GM23338 (cell line): ENCODE results near the gene DHRS13.

Source experiments
- EZH2 ChIP-seq: fragments of 200-600 bp; sonication (generic); IDR thresholded peaks from one replicate; pipeline ENCODE4 v1.8.0; 2017; ENCODE audit warnings: antibody characterized with exemption, mild to moderate bottlenecking, low read depth; ENCODE audit not compliant: unreplicated experiment
- JUNB ChIP-seq: IDR thresholded peaks from one replicate; pipeline ENCODE4 v1.6.1; 2016; ENCODE audit warnings: antibody characterized with exemption; ENCODE audit not compliant: unreplicated experiment
- POLR2AphosphoS5 ChIP-seq: IDR thresholded peaks from 2 replicates; pipeline ENCODE4 v1.6.1; 2016; ENCODE audit warnings: antibody characterized with exemption, low read depth
- TF ChIP-seq, protein P1 (sequence below): IDR thresholded peaks from one replicate; pipeline ENCODE4 v1.6.1; 2018; ENCODE audit warnings: antibody characterized with exemption; ENCODE audit not compliant: unreplicated experiment
- TF ChIP-seq, protein P2 (sequence below), 2 experiments: fragments of 200-600 bp in 1 of 2; sonication (generic) in 1 of 2; conservative IDR thresholded peaks; 2 replicates each; pipeline versions ENCODE4 v1.5.1 to v1.6.1; 2016 to 2017; ENCODE audit warnings: antibody characterized with exemption in 2 of 2, low read depth in 2 of 2, mild to moderate bottlenecking in 2 of 2, moderate library complexity in 1 of 2

DNA sequence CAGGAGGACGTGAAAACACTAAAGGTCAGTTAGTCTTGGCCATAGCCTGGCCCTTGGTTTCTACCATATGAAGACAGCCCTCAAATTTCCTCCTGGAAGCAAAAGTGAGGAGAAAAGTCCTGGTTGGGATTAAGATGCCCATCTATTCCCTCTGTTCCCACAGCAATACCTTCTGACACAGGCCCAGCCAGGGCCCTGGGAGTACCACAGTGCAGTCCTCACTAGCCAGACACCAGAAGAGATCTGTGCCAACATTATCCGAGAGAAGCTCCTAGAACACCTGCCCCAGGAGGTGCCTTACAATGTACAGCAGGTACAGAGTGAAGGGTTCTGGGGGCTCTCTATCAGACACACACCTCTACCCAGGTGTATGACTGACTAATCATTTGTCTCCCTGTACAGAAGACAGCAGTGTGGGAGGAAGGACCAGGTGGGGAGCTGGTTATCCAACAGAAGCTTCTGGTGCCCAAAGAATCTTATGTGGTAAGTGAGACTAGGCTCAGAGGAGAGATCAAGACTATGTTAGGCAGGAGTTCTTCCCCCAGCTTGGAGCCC is 44.0 kb downstream of the DHRS13 start:
- TF ChIP-seq EZH2 (no peak), POLR2AphosphoS5 (no peak), JUNB (no peak)
- TF ChIP-seq, protein P1, sequence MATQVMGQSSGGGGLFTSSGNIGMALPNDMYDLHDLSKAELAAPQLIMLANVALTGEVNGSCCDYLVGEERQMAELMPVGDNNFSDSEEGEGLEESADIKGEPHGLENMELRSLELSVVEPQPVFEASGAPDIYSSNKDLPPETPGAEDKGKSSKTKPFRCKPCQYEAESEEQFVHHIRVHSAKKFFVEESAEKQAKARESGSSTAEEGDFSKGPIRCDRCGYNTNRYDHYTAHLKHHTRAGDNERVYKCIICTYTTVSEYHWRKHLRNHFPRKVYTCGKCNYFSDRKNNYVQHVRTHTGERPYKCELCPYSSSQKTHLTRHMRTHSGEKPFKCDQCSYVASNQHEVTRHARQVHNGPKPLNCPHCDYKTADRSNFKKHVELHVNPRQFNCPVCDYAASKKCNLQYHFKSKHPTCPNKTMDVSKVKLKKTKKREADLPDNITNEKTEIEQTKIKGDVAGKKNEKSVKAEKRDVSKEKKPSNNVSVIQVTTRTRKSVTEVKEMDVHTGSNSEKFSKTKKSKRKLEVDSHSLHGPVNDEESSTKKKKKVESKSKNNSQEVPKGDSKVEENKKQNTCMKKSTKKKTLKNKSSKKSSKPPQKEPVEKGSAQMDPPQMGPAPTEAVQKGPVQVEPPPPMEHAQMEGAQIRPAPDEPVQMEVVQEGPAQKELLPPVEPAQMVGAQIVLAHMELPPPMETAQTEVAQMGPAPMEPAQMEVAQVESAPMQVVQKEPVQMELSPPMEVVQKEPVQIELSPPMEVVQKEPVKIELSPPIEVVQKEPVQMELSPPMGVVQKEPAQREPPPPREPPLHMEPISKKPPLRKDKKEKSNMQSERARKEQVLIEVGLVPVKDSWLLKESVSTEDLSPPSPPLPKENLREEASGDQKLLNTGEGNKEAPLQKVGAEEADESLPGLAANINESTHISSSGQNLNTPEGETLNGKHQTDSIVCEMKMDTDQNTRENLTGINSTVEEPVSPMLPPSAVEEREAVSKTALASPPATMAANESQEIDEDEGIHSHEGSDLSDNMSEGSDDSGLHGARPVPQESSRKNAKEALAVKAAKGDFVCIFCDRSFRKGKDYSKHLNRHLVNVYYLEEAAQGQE: no peak
- TF ChIP-seq, protein P2, sequence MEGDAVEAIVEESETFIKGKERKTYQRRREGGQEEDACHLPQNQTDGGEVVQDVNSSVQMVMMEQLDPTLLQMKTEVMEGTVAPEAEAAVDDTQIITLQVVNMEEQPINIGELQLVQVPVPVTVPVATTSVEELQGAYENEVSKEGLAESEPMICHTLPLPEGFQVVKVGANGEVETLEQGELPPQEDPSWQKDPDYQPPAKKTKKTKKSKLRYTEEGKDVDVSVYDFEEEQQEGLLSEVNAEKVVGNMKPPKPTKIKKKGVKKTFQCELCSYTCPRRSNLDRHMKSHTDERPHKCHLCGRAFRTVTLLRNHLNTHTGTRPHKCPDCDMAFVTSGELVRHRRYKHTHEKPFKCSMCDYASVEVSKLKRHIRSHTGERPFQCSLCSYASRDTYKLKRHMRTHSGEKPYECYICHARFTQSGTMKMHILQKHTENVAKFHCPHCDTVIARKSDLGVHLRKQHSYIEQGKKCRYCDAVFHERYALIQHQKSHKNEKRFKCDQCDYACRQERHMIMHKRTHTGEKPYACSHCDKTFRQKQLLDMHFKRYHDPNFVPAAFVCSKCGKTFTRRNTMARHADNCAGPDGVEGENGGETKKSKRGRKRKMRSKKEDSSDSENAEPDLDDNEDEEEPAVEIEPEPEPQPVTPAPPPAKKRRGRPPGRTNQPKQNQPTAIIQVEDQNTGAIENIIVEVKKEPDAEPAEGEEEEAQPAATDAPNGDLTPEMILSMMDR (conservative IDR thresholded peaks at IDR 0.05; ENCODE audit: low read depth in 2 of 2): no peak
